Measurements from ENCODE around the gene DNAJC21. TPM values are rescaled to one million over a fixed set of nuclear protein-coding genes. Genes with fewer than 3 reads are reported as not detected.

The DNAJC21 gene
- 10 to 100 TPM; 64.0 to 77.3 TPM for total RNA-seq

GRCh38 chr5:34929134-34929719 lies at the start of gene DNAJC21:
TSS of gene DNAJC21 (plus strand) at chr5:34929559. CDS start at chr5:34929820, 261 bp downstream.
- H3K4me3 Mint-ChIP-seq: peak within 1 kb of the TSS; percentile 87 to 97
- H3K27me3 Mint-ChIP-seq (ENCODE audit: low read depth): no peaks in the 10 kb centered on the region
- H3K4me1 Mint-ChIP-seq (ENCODE audit: low read depth): peaks cover 36% of the 10 kb centered on the region
- DNase-seq: peak; percentile 99
- peaks cover 12 to 32% of the 10 kb centered on the region in 2 donors for H3K36me3 Mint-ChIP-seq (ENCODE audit: insufficient read depth in 2 of 2)
- H3K9me3 Mint-ChIP-seq: no peaks in the 10 kb centered on the region
- peak within 1 kb of the TSS; percentile 68 for H3K27ac Mint-ChIP-seq
- ATAC-seq (replicated peaks in 1 of 2): peak; percentile 89 to 90

- peaks cover under 1 to 2% of the 10 kb centered on the region in 2 donors for H3K9me3 Mint-ChIP-seq
- ATAC-seq (replicated peaks in 1 of 2) (no peak), DNase-seq (no peak)
- H3K4me3 Mint-ChIP-seq: no peak overlapping the region
- H3K27ac Mint-ChIP-seq: no peak overlapping the region
- no peaks in the 10 kb centered on the region for H3K27me3 Mint-ChIP-seq (ENCODE audit: low read depth)
- H3K36me3 Mint-ChIP-seq (ENCODE audit: insufficient read depth in 2 of 2): peaks cover 0 to 3% of the 10 kb centered on the region in 2 donors
- H3K4me1 Mint-ChIP-seq (ENCODE audit: low read depth): no peaks in the 10 kb centered on the region
These were observed 48.1 kb upstream of the DNAJC21 start for GRCh38 chr5:34881246-34881645.

GRCh38 chr5:34886392-34887119 lies 42.8 kb upstream of the DNAJC21 start:
- ATAC-seq (replicated peaks in 1 of 2): peak in 1 of 2 donors; percentile 47
- DNase-seq: no peak
- Mint-ChIP-seq H3K4me1 (ENCODE audit: low read depth) (no peaks in the 10 kb centered on the region), H3K9me3 (no peaks in the 10 kb centered on the region), H3K36me3 (ENCODE audit: insufficient read depth in 2 of 2) (no peaks in the 10 kb centered on the region), H3K4me3 (no peak overlapping the region), H3K27ac (no peak overlapping the region), H3K27me3 (ENCODE audit: low read depth) (peaks cover 10% of the 10 kb centered on the region)

GRCh38 chr5:34889394-34889793 lies 40.0 kb upstream of the DNAJC21 start:
- no peak overlapping the region for H3K27ac Mint-ChIP-seq
- DNase-seq: no peak
- H3K4me3 Mint-ChIP-seq: no peak overlapping the region
- no peak for ATAC-seq (replicated peaks in 1 of 2)
- H3K36me3 Mint-ChIP-seq (ENCODE audit: insufficient read depth in 2 of 2): no peaks in the 10 kb centered on the region
- no peaks in the 10 kb centered on the region for H3K9me3 Mint-ChIP-seq
- no peaks in the 10 kb centered on the region for H3K4me1 Mint-ChIP-seq (ENCODE audit: low read depth)
- H3K27me3 Mint-ChIP-seq (ENCODE audit: low read depth): peaks cover 10% of the 10 kb centered on the region

GRCh38 chr5:34891981-34892380 lies 37.4 kb upstream of the DNAJC21 start:
- Mint-ChIP-seq H3K27ac (no peak overlapping the region), H3K4me3 (no peak overlapping the region), H3K4me1 (ENCODE audit: low read depth) (no peaks in the 10 kb centered on the region), H3K9me3 (no peaks in the 10 kb centered on the region), H3K36me3 (ENCODE audit: insufficient read depth in 2 of 2) (peaks cover 0 to 2% of the 10 kb centered on the region in 2 donors), H3K27me3 (ENCODE audit: low read depth) (peaks cover 4% of the 10 kb centered on the region)
- no peak for ATAC-seq (replicated peaks in 1 of 2)
- DNase-seq: no peak

- ATAC-seq (replicated peaks in 1 of 2): no peak
- Mint-ChIP-seq H3K27ac (no peak overlapping the region), H3K36me3 (ENCODE audit: insufficient read depth in 2 of 2) (peaks cover 0 to 2% of the 10 kb centered on the region in 2 donors)
These were observed 36.9 kb upstream of the DNAJC21 start for GRCh38 chr5:34892414-34892813.

GRCh38 chr5:34894716-34895115 lies 34.6 kb upstream of the DNAJC21 start:
- Mint-ChIP-seq H3K36me3 (ENCODE audit: insufficient read depth in 2 of 2) (peaks cover 0 to 2% of the 10 kb centered on the region in 2 donors), H3K9me3 (no peaks in the 10 kb centered on the region), H3K4me1 (ENCODE audit: low read depth) (no peaks in the 10 kb centered on the region), H3K4me3 (no peak overlapping the region), H3K27ac (no peak overlapping the region), H3K27me3 (ENCODE audit: low read depth) (no peaks in the 10 kb centered on the region)
- ATAC-seq (replicated peaks in 1 of 2) (no peak), DNase-seq (no peak)

More at GRCh38 chr5:34892414-34892813, 36.9 kb upstream of the DNAJC21 start:
- peaks cover under 1% of the 10 kb centered on the region for H3K27me3 Mint-ChIP-seq (ENCODE audit: low read depth)
- no peak overlapping the region for H3K4me3 Mint-ChIP-seq
- DNase-seq: no peak
- no peaks in the 10 kb centered on the region for H3K4me1 Mint-ChIP-seq (ENCODE audit: low read depth)
- H3K9me3 Mint-ChIP-seq: no peaks in the 10 kb centered on the region

- Mint-ChIP-seq H3K36me3 (ENCODE audit: insufficient read depth in 2 of 2) (peaks cover 0 to 2% of the 10 kb centered on the region in 2 donors), H3K9me3 (no peaks in the 10 kb centered on the region), H3K27ac (no peak overlapping the region)
These were observed 33.5 kb upstream of the DNAJC21 start for GRCh38 chr5:34895641-34896419.

GRCh38 chr5:34897646-34898045 lies 31.7 kb upstream of the DNAJC21 start:
- ATAC-seq (replicated peaks in 1 of 2): no peak
- no peak for DNase-seq
- Mint-ChIP-seq H3K36me3 (ENCODE audit: insufficient read depth in 2 of 2) (peaks cover 0 to 2% of the 10 kb centered on the region in 2 donors), H3K4me3 (no peak overlapping the region), H3K9me3 (no peaks in the 10 kb centered on the region), H3K27ac (no peak overlapping the region), H3K4me1 (ENCODE audit: low read depth) (no peaks in the 10 kb centered on the region), H3K27me3 (ENCODE audit: low read depth) (no peaks in the 10 kb centered on the region)

More at GRCh38 chr5:34895641-34896419, 33.5 kb upstream of the DNAJC21 start:
- no peak for DNase-seq
- H3K27me3 Mint-ChIP-seq (ENCODE audit: low read depth): no peaks in the 10 kb centered on the region
- H3K4me3 Mint-ChIP-seq: no peak overlapping the region
- no peaks in the 10 kb centered on the region for H3K4me1 Mint-ChIP-seq (ENCODE audit: low read depth)
- no peak for ATAC-seq (replicated peaks in 1 of 2)

- no peaks in the 10 kb centered on the region for H3K27me3 Mint-ChIP-seq (ENCODE audit: low read depth)
- H3K27ac Mint-ChIP-seq: no peak overlapping the region
- ATAC-seq (replicated peaks in 1 of 2): peak; percentile 59 to 69
- H3K4me3 Mint-ChIP-seq: no peak overlapping the region
- no peaks in the 10 kb centered on the region for H3K4me1 Mint-ChIP-seq (ENCODE audit: low read depth)
- no peaks in the 10 kb centered on the region for H3K9me3 Mint-ChIP-seq
- H3K36me3 Mint-ChIP-seq (ENCODE audit: insufficient read depth in 2 of 2): peaks cover 0 to 2% of the 10 kb centered on the region in 2 donors
- DNase-seq: peak; percentile 53 to 56
These were observed 31.0 kb upstream of the DNAJC21 start for GRCh38 chr5:34898258-34898895.

- Mint-ChIP-seq H3K27ac (no peak overlapping the region), H3K4me3 (no peak overlapping the region), H3K4me1 (ENCODE audit: low read depth) (no peaks in the 10 kb centered on the region), H3K27me3 (ENCODE audit: low read depth) (no peaks in the 10 kb centered on the region), H3K36me3 (ENCODE audit: insufficient read depth in 2 of 2) (peaks cover 0 to 2% of the 10 kb centered on the region in 2 donors), H3K9me3 (no peaks in the 10 kb centered on the region)
- DNase-seq: no peak
- no peak for ATAC-seq (replicated peaks in 1 of 2)
These were observed 30.3 kb upstream of the DNAJC21 start for GRCh38 chr5:34899066-34899465.

- H3K27ac Mint-ChIP-seq: no peak overlapping the region
- H3K4me1 Mint-ChIP-seq (ENCODE audit: low read depth): no peaks in the 10 kb centered on the region
- no peak for ATAC-seq (replicated peaks in 1 of 2)
- peaks cover 0 to 2% of the 10 kb centered on the region in 2 donors for H3K36me3 Mint-ChIP-seq (ENCODE audit: insufficient read depth in 2 of 2)
- no peaks in the 10 kb centered on the region for H3K27me3 Mint-ChIP-seq (ENCODE audit: low read depth)
- no peak for DNase-seq
- no peaks in the 10 kb centered on the region for H3K9me3 Mint-ChIP-seq
- no peak overlapping the region for H3K4me3 Mint-ChIP-seq
These were observed 28.7 kb upstream of the DNAJC21 start for GRCh38 chr5:34900652-34901051.

GRCh38 chr5:34903260-34903659 lies 26.1 kb upstream of the DNAJC21 start:
- no peak for DNase-seq
- no peaks in the 10 kb centered on the region for H3K27me3 Mint-ChIP-seq (ENCODE audit: low read depth)
- ATAC-seq (replicated peaks in 1 of 2): no peak
- H3K4me3 Mint-ChIP-seq: no peak overlapping the region
- H3K9me3 Mint-ChIP-seq: no peaks in the 10 kb centered on the region
- H3K4me1 Mint-ChIP-seq (ENCODE audit: low read depth): no peaks in the 10 kb centered on the region
- H3K36me3 Mint-ChIP-seq (ENCODE audit: insufficient read depth in 2 of 2): no peaks in the 10 kb centered on the region
- no peak overlapping the region for H3K27ac Mint-ChIP-seq
